ENCODE data around the gene KLHL12. TPM values are rescaled to one million over a fixed set of nuclear protein-coding genes. Genes with fewer than 3 reads are reported as not detected.

Gene KLHL12
- total and polyA plus RNA-seq, 2 of the 8 experiments (the other 6 are each of a cell fraction or from before 2014, with no cell fraction given) = 27.2 to 33.3 TPM

GRCh38 chr1:202850593-202851362, 76.3 kb downstream of the KLHL12 start (continued):
- no peak for TF ChIP-seq CHD7 (IDR thresholded peaks at IDR 0.05; ENCODE audit: insufficient replicate concordance, low read length)
- TF ChIP-seq MAX (IDR thresholded peaks at IDR 0.05) = no peak
- no peak for TF ChIP-seq POLR2A (IDR thresholded peaks at IDR 0.05; ENCODE audit: control extremely low read depth in 1 of 2, low read depth in 2 of 2, low read length in 2 of 2)
- no peak for TF ChIP-seq POU5F1 (IDR thresholded peaks at IDR 0.05; ENCODE audit: low read depth, low read length)
- TF ChIP-seq RNF2 (IDR thresholded peaks at IDR 0.05; ENCODE audit: borderline replicate concordance, low read depth, low read length, missing control alignments, poor library complexity, severe bottlenecking) = no peak
- TF ChIP-seq RBBP5 (IDR thresholded peaks at IDR 0.05; ENCODE audit: borderline replicate concordance, low read depth, low read length) = no peak
- no peak for TF ChIP-seq HDAC2 (IDR thresholded peaks at IDR 0.05; ENCODE audit: borderline replicate concordance in 1 of 2, low read depth in 2 of 2, low read length in 2 of 2)
- TF ChIP-seq SRF (IDR thresholded peaks at IDR 0.05; ENCODE audit: low read depth, low read length) = no peak
- TF ChIP-seq NANOG (IDR thresholded peaks at IDR 0.05; ENCODE audit: insufficient read depth, low read depth, low read length, poor library complexity, severe bottlenecking) = no peak
